ENCODE data around the gene CIC.

Gene CIC

DNA sequence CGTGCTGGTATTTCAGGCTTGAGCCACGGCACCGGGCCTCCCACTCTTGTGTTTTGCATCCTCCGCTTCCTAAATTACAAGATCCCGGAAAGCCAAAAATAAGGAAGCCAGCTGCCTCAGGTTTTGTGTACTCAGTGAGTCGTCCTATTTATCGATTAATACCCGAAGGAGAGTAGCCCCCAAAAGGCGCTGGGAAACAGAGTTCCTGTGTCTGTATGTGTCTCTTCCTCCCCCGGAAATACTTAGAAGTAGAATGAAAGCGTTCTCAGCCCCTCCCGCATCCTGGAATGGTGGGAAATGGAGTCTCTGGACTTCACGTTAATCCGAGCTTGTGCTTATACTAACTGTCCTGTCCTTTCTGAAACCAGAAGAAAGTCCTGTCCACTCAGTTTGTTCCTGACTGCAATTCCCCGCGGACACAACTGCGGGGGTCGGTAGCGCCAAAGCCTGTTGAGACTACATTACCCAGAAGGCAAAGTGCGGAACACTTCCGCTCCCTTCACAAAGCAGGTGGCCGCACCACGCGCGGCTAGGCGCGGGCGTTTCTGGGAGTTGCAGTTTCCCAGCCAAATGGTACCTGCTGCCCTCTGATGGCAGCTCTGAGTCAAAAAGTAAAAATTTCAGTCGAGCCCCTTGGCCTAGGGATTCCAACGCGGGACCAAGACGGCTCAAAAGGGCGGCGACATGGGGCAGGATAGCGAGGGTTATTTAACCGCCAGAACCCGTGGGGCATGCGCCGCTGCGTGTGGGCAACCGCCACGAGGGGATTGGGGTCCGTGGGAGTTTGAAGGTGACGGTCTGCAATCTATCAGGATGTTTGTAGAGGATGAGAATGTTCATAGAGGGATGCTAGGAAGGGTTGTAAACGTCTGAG lies 24.5 kb upstream of the CIC start:
- peak; percentile 51 for ATAC-seq
- peak; percentile 90 for DNase-seq

DNA sequence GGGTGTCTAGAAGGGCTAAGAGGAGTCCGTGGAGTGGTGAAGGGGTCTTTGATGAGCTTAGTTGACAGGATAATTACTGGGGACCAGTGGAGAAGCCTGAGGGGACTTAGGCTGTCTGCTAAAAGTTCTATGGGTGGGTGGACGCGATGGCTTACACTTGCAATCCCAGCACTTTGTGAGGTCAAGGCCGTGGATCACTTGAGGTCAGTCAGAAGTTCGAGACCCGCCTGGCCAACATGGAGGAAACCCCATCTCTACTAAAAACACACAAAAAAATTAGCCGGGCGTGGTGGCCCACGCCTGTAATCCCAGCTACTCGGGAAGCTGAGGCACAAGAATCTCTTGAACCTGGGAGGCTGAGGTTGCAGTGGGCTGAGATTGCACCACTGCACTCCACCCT lies 23.8 kb upstream of the CIC start:
- DNase-seq (no peak), ATAC-seq (no peak)

DNA sequence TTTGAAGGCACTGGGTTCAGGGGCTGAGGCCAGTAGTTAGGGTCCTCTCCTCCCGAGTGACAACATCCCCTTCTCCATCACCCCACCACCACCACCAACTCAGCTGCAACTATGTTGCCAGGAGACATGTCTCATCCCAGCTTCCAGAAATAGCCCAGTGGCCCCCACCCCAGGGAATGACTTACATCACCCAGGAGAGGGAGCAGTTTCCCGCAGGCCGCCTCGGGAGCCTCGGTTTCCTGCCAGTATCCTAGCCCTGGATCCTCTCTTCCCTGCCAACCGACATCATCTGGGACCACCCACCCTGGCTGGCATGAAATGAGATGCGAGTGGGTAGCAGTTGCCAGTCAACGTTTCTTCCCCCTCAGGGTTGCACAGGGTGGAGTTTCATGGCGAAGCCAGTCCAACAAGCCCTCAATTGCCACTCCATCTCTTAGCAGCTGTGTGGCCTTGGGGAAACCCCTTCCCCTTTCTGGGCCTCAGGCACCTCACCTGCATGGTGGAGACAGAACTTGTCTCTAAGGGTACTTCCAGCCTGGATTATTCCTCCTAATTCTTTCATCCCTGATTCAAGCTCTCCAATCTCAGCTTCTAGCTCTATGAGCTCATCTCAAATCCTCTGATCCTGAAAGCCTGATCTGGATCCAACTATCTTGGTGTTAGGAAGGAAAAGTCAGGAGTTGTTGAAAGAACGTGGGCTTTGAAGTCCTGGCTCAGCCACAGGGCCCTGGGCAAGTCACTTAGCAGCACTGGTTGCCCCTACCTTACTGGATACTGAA lies 22.7 kb upstream of the CIC start:
- no peak for ATAC-seq
- no peak for DNase-seq

- DNase-seq (no peak), ATAC-seq (no peak)
Measured at GRCh38 chr19:42246922-42247639, 22.0 kb upstream of the CIC start.

GRCh38 chr19:42247640-42248199 lies 21.3 kb upstream of the CIC start:
- ATAC-seq (no peak), DNase-seq (no peak)

DNA sequence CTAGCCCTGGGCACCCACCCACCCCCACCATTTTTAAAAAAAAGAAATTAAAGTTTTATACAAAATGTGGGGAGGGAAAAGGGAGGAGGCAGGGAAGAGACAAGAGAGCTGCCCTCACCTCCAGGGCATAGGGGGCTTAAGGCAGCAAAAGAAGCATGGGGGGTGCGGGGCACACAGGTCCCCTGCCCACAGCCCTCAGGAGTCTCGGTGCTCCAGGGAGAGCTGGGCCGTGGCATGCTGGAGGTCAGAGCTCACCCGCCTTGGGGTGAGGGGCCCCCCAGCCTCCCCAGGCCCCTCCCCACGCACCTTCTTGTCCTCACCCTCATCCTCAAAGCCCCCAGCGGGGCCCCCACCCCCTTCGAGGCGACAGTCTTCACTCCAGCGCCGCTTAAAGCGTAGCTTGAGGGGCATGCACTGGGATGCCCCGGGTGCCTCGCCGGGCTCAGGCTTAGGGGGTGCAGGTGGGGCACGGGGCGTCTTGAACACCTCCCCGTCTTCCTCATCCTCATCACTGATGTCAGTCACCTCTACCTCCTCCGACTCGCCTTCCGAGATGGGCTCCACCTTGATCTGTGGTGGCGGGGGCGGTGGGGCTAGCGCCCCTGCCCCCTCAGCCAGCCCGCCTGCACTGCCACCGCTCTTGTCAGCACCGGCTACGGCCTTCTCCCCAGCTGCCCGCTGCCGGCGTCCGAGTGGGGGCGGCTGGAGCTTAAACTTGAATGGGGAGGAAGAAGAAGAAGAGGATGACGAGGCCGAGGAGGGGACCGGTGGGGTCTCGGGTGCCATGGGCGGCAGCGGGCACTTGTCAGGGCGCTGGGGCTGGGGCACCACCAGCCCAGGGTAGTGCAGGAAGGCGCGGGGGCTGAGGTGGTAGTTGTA lies 20.5 kb upstream of the CIC start:
- ATAC-seq, result no peak
- DNase-seq, result no peak

DNA sequence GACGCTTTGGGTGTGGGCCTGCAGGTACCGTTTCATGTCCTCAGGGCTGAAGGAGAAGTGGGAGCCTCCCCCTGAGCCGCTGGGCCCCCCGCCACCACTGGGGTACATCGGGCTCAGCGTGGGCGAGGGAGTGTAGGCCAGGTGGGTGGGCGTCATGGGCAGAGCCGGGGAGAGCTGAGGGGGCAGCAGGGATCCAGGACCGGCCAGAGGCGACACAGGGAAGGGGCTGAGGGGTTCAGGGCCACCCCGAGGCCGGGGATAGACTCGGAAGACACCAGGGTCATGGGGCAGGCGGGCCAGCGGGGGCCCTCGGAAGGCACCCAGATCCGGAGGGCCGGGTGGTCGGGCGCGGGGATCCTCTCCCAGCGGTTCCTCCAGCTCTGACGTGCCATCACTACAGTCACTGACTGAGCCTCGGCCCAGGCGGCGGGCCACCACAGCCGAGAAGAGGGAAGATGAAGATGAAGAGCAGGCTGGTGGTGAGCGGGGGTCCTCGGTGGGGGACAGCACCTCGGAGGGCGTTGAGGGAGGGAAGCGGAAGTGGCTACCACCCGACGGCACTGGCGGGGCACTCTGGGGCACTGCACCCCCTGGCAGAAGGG lies 19.8 kb upstream of the CIC start:
- ATAC-seq (no peak), DNase-seq (no peak)

- DNase-seq, result no peak
- no peak for ATAC-seq
Measured at GRCh38 chr19:42249769-42250168, 19.3 kb upstream of the CIC start.

DNA sequence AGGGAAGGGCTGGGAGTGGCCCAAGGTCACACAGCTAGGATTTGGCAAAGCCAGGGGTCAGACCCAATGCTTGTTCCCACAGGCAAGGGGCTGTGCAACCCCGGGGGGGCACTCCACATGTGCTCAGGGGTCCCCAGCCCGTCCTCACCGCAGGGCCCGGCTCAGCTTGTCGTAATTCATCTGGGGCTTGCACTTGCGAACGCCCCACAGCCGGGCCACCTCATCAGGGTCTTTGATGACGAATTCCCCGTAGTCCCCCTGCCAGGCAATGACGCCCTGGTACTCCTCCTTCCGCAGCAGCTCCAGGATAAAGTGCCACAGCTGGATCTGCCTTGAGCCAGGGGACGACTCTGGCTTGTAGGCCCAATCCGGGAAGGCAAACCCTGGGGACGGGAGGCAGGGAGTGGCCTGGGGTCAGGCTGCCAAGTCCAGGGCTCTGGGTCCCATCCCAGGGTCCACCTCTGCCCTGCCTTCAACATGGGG lies 18.8 kb upstream of the CIC start:
- DNase-seq (no peak), ATAC-seq (no peak)

DNA sequence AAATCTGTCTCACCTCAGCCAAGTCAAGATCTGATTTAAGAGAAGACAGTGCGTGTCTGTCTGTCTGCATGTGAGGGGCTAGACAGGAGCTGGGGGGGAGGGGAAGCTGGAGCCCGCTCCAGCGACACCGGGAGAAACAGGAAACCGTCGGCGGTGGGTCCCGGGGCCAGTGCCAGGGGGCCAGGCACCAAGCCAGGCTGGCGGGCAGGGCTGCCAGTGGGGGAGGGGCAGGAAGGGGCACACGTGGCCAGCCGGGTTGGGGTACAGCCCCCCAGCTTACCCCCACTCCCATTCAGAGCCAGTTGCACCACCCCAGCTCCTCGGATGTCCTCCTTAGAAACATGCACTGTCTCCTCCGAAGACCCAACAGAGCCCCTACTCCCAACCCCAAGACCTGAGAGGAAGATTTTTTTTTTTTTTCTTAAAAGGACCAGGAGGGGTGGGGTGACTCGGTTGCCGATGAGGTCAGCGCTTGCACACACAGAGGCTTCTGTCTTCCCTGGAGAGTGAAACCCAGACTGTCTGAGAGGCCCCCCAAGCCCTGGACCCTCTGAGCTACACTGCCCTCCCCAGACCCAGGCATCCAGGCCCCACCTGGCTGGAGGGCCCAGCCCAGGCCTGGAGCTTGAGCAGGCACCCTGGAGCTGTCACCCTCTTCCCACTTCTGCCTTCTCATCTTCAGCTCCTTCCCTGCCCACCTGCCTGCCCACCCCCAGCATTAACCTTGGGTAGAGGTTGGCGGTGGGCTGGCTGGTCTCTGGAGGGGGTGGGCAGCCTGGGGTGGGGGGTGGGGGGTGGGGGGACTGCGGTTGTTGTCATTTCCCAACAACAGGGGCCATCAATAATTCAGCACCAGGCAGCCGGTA lies 18.2 kb upstream of the CIC start:
- peak; percentile 45 for DNase-seq
- ATAC-seq, result peak; percentile 8

- ATAC-seq, result no peak
- no peak for DNase-seq
Measured at GRCh38 chr19:42251572-42252358, 17.3 kb upstream of the CIC start.

GRCh38 chr19:42252365-42253244 lies 16.4 kb upstream of the CIC start:
- ATAC-seq, result no peak
- DNase-seq, result peak; percentile 27

GRCh38 chr19:42253245-42254088 lies 15.6 kb upstream of the CIC start:
- ATAC-seq, result peak; percentile 9
- DNase-seq, result peak; percentile 74

DNA sequence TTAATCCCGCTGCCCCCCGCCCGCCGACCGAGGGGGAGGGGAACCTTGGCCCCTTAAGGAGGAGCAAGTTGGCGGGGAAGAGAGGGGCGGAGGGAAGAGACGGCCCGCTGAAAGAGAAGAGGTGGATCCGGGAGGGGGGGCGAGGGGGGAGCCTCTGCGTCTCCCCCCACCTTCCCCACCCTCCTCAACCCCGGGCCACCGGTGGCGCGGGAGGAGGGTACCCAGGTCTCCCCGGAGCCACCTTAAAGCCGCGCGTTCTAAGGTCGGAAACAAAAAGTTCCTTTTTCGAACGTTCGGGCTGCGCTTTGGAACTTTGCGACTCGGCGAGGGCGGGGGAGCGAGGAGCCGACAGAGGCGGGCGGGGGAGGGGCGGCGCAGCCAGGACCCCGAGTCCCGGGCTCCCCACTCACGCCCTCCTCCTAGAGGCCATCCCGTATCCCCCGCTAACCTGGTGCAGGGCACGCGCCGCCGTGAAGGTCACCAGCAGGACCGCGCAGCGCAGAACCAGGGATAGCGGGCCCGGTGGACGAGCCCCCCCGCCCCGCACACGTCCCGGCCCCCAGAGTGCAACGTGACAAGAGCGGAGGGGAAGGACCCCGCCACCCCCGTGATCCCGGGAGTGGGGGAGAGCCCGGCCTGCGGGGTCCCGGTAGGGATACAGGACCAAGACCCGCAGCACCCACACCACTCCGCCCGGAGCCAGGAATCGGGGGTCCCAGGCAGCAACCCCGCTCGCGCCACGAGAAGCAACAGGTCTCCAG lies 14.8 kb upstream of the CIC start:
- ATAC-seq, result peak; percentile 28
- DNase-seq, result peak; percentile 81

- peak; percentile 95 for DNase-seq
Measured at GRCh38 chr19:42254850-42255765, 13.9 kb upstream of the CIC start, which contains the start of gene ERF. Gene ERF (minus strand): TSS chr19:42255128. CDS start chr19:42254999, 129 bp downstream.

More at GRCh38 chr19:42254850-42255765, 13.9 kb upstream of the CIC start, which contains the start of gene ERF:
- peak; percentile 76 for ATAC-seq
